ENCODE measurements around the gene GID8. TPM values are rescaled to one million over a fixed set of nuclear protein-coding genes. Genes with fewer than 3 reads are reported as not detected.

Gene GID8
- total RNA-seq (2014; rRNA removed): 37.2 and 47.5 TPM in 2 replicates
- percentile 88 among the genes with signal in this experiment for Bru-seq, nascent RNA
- BruChase-seq, experiment 1, labeled RNA remaining after a 6-hour chase: percentile 98 among the genes with signal in this experiment
- percentile 96 among the genes with signal in this experiment for BruChase-seq, experiment 2, labeled RNA remaining after a 2-hour chase
- long read RNA-seq, full-length matches to known transcripts: 81 of 136 reads
- long read RNA-seq, partial matches to known transcripts: 50 of 136 reads
- long read RNA-seq, other reads (novel, unspliced or antisense): 5 of 136 reads

DNA sequence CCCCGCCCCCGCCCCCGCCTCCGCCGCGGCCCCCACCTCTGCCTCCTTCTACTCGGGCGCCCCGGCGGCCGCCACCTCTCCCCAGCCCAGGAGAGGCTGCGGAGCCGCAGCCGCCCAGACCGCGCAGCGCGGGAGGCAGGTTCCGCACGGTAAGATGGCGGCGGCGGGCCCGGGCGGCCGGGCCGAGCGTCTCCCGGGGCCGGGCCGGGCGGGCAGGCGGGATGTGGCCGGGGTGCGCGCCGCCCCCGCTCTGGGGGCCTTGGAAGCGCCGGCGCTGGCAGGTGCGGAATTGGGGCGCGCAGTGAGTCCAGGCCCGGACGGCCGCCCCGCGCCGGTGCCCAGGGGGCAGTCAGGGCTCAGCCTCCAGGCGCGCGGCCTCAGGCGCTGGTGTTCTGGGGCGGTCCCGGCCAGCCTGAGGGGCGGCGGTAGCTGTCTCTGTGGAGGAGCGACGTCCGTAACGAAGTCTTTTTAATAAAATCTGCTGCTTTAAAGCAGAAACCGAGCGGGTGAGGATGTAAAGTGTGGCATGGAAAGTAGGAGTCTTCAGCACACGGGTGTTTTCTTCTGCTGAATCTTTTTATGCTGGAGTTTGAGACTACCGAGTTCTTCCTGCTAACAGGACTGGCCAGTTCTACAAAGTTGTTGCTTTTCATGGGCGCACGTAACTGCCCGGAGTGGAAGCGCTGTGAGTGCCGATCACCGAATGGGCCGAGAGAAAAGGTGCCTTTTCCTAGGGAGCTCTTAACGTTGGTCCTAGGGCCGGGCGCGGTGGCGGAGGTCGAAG, at the start of gene GID8:
Gene GID8 (plus strand): TSS at position 43 of the 784 bp plus-strand sequence. CDS start 3,356 bp downstream, outside the sequence.
- Histone ChIP-seq H3K27me3 (ENCODE audit: low read length) (no peaks in the 10 kb centered on the region), H3F3A (ENCODE audit: low read length, unreplicated experiment) (no peaks in the 10 kb centered on the region), H3K9ac (ENCODE audit: low read length) (peak within 1 kb of the TSS; percentile 100), H3K4me1 (ENCODE audit: insufficient read depth, low read length) (peaks cover 26% of the 10 kb centered on the region), H3K36me3 (ENCODE audit: low read depth, low read length) (peaks cover 42% of the 10 kb centered on the region), H3K79me2 (ENCODE audit: low read length) (peaks cover 93% of the 10 kb centered on the region), H3K4me2 (ENCODE audit: low read length) (peak within 1 kb of the TSS; percentile 98), H3K9me2 (replicated peaks; ENCODE audit: low read length) (no peaks in the 10 kb centered on the region), H2AFZ (ENCODE audit: low read length) (peak within 1 kb of the TSS; percentile 85), H3K4me3 (ENCODE audit: low read length) (peak within 1 kb of the TSS; percentile 100), H4K20me1 (ENCODE audit: low read length) (peaks cover 51% of the 10 kb centered on the region), H3K9me3 (ENCODE audit: low read length) (no peaks in the 10 kb centered on the region), H3K27ac (ENCODE audit: low read length) (peak within 1 kb of the TSS; percentile 84)
- CTCF ChIA-PET: interaction anchor here (0.6 kb wide), 1 partner anchor 35 kb away, joined by 3 read pairs; no protein-coding TSS in a partner anchor
- peak; percentile 66 for ATAC-seq
- peak; percentile 39 for DNase-seq
- POLR2A ChIA-PET (ENCODE audit: unreplicated experiment): interaction anchor here (0.6 to 0.7 kb wide), 2 partner anchors 63 to 582 kb away, joined by 4 to 6 read pairs; no protein-coding TSS in a partner anchor
- intact Hi-C loops (cut with micrococcal nuclease): loop anchor here (2.0 kb wide), 1 partner anchor 37 kb away; no protein-coding TSS in a partner anchor
- BruUV-seq (replicated peaks): TSS peak; percentile 34
- TF ChIP-seq, protein P1, sequence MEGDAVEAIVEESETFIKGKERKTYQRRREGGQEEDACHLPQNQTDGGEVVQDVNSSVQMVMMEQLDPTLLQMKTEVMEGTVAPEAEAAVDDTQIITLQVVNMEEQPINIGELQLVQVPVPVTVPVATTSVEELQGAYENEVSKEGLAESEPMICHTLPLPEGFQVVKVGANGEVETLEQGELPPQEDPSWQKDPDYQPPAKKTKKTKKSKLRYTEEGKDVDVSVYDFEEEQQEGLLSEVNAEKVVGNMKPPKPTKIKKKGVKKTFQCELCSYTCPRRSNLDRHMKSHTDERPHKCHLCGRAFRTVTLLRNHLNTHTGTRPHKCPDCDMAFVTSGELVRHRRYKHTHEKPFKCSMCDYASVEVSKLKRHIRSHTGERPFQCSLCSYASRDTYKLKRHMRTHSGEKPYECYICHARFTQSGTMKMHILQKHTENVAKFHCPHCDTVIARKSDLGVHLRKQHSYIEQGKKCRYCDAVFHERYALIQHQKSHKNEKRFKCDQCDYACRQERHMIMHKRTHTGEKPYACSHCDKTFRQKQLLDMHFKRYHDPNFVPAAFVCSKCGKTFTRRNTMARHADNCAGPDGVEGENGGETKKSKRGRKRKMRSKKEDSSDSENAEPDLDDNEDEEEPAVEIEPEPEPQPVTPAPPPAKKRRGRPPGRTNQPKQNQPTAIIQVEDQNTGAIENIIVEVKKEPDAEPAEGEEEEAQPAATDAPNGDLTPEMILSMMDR (conservative IDR thresholded peaks at IDR 0.05; ENCODE audit: low read depth, low read length): no peak
- TF ChIP-seq EZH2phosphoT487 (IDR thresholded peaks at IDR 0.05; ENCODE audit: borderline replicate concordance, low read length) (no peak), EZH2 (IDR thresholded peaks at IDR 0.05; ENCODE audit: low read length, unreplicated experiment) (no peak)

DNA sequence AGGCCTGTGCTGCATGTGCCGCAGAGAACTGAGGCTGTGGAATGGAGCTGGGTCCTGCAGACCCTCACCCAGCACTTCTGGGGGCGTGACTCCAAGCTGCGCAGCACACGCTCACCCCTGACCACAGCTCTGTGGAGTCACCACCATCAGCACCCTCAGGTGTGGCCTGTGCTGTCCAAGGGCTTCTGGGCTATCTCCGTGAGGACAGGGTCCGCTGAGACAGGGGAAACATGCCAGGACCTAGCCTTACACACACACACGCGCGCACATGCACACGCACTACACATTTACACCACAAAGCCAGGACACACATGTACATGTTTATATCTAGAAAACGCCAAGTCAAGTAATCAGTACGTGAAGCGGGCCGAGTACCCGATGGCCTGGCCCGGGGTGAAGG, 49.5 kb upstream of the GID8 start:
- Histone ChIP-seq H3K4me3 (ENCODE audit: low read length) (no peak overlapping the region), H3K27ac (ENCODE audit: low read length) (no peak overlapping the region), H3K9ac (ENCODE audit: low read length) (no peak overlapping the region), H3K79me2 (ENCODE audit: low read length) (no peaks in the 10 kb centered on the region), H2AFZ (ENCODE audit: low read length) (no peak overlapping the region), H3K4me1 (ENCODE audit: insufficient read depth, low read length) (no peaks in the 10 kb centered on the region), H3K4me2 (ENCODE audit: low read length) (no peak overlapping the region), H3K36me3 (ENCODE audit: low read depth, low read length) (peaks cover 52% of the 10 kb centered on the region), H3F3A (ENCODE audit: low read length, unreplicated experiment) (peaks cover 5% of the 10 kb centered on the region), H3K9me2 (replicated peaks; ENCODE audit: low read length) (no peaks in the 10 kb centered on the region), H3K9me3 (ENCODE audit: low read length) (no peaks in the 10 kb centered on the region), H4K20me1 (ENCODE audit: low read length) (no peaks in the 10 kb centered on the region), H3K27me3 (ENCODE audit: low read length) (no peaks in the 10 kb centered on the region)
- ChIA-PET POLR2A (ENCODE audit: unreplicated experiment) (no interaction called here), CTCF (no interaction called here)
- intact Hi-C loops (cut with micrococcal nuclease): no loop called here
- BruUV-seq (replicated peaks): no TSS peak
- no peak for TF ChIP-seq EZH2 (IDR thresholded peaks at IDR 0.05; ENCODE audit: low read length, unreplicated experiment)
- DNase-seq: no peak
- no peak for ATAC-seq

DNA sequence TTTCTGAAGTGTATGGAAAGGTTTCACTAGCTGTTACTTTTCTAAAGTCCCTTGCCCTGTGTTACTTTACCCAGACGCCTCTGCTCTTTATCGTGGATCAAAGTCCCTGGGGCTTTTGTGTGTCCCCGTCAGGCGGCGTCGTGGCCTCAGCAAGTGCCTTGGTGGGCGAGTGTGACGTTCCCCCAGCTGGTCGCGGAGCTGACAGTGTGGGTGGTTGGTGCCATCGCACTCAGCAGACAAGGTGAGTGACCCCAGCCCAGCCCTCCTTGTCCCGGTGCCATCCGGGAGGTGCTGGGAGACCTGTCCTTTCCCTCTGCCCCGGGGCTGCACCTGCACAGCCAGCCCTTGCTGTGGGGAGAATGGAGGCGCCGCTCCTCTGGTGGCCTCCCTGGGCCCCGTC, 49.0 kb upstream of the GID8 start:
- Histone ChIP-seq H3K79me2 (ENCODE audit: low read length) (no peaks in the 10 kb centered on the region), H3K27me3 (ENCODE audit: low read length) (no peaks in the 10 kb centered on the region), H3K4me1 (ENCODE audit: insufficient read depth, low read length) (no peaks in the 10 kb centered on the region), H3F3A (ENCODE audit: low read length, unreplicated experiment) (peaks cover 5% of the 10 kb centered on the region), H3K36me3 (ENCODE audit: low read depth, low read length) (peaks cover 57% of the 10 kb centered on the region), H2AFZ (ENCODE audit: low read length) (no peak overlapping the region), H3K9ac (ENCODE audit: low read length) (no peak overlapping the region), H4K20me1 (ENCODE audit: low read length) (no peaks in the 10 kb centered on the region), H3K9me2 (replicated peaks; ENCODE audit: low read length) (no peaks in the 10 kb centered on the region), H3K27ac (ENCODE audit: low read length) (no peak overlapping the region), H3K9me3 (ENCODE audit: low read length) (no peaks in the 10 kb centered on the region), H3K4me3 (ENCODE audit: low read length) (no peak overlapping the region), H3K4me2 (ENCODE audit: low read length) (no peak overlapping the region)
- POLR2A ChIA-PET (ENCODE audit: unreplicated experiment): interaction anchor here (0.6 kb wide), 1 partner anchor 972 kb away, joined by 3 read pairs; no protein-coding TSS in a partner anchor
- ATAC-seq: no peak
- CTCF ChIA-PET: no interaction called here
- TF ChIP-seq EZH2phosphoT487 (IDR thresholded peaks at IDR 0.05; ENCODE audit: borderline replicate concordance, low read length) (no peak), EZH2 (IDR thresholded peaks at IDR 0.05; ENCODE audit: low read length, unreplicated experiment) (no peak)
- TF ChIP-seq, protein P1 (conservative IDR thresholded peaks at IDR 0.05; ENCODE audit: low read depth, low read length): no peak
- DNase-seq: no peak
- no TSS peak for BruUV-seq (replicated peaks)
- intact Hi-C loops (cut with micrococcal nuclease): no loop called here
